ENCODE measurements around the gene ZNRF2. TPM values are rescaled to one million over a fixed set of nuclear protein-coding genes. Genes with fewer than 3 reads are reported as not detected.
"Not testable (repeated sequence)": the region's sequence is repeated elsewhere in the genome, so short reads cannot be mapped to it uniquely, and the experiment has no call there.

ZNRF2 gene
- total and polyA plus RNA-seq, 9 donors, result 3.0 to 24.8 (median 11.5) TPM

DNA sequence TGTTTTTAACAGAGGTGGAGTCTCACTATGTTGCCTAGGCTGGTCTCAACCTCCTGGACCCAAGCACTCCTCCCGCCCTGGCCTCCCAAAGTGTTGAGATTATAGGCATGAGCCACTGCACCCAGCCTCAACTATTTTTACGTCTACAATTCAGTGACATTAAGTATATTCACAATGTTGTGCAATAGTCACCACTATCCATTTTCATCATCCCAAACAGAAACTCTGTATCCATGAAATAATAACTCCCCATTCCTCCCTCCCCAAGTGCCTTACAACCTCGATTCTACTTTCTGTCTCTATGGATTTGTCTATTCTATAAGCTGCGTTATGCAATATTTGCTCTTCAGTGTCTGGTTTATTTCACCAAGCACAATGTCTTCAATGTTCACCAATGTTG, 20.3 kb upstream of the ZNRF2 start:
- TF ChIP-seq EP300 (IDR thresholded peaks at IDR 0.05), result no peak
- TF ChIP-seq POLR2A (IDR thresholded peaks at IDR 0.05), result no peak
- TF ChIP-seq, protein P1, sequence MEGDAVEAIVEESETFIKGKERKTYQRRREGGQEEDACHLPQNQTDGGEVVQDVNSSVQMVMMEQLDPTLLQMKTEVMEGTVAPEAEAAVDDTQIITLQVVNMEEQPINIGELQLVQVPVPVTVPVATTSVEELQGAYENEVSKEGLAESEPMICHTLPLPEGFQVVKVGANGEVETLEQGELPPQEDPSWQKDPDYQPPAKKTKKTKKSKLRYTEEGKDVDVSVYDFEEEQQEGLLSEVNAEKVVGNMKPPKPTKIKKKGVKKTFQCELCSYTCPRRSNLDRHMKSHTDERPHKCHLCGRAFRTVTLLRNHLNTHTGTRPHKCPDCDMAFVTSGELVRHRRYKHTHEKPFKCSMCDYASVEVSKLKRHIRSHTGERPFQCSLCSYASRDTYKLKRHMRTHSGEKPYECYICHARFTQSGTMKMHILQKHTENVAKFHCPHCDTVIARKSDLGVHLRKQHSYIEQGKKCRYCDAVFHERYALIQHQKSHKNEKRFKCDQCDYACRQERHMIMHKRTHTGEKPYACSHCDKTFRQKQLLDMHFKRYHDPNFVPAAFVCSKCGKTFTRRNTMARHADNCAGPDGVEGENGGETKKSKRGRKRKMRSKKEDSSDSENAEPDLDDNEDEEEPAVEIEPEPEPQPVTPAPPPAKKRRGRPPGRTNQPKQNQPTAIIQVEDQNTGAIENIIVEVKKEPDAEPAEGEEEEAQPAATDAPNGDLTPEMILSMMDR (IDR thresholded peaks at IDR 0.05), result no peak
- no peak for DNase-seq
- no peak overlapping the region for H3K27ac ChIP-seq
- no peak overlapping the region for H3K4me3 ChIP-seq
- no peaks in the 10 kb centered on the region for H3K27me3 ChIP-seq
- H3K4me1 ChIP-seq (ENCODE audit: insufficient read depth), result no peaks in the 10 kb centered on the region
- H3K9me3 ChIP-seq, result no peaks in the 10 kb centered on the region
- WGBS, 3 donors, result 90 to 95% (median 91%) methylated on average over 4 of the region's 4 CpGs
- intact Hi-C loops (cut with DNase I), result no loop called here
- no peaks in the 10 kb centered on the region for H3K36me3 ChIP-seq

DNA sequence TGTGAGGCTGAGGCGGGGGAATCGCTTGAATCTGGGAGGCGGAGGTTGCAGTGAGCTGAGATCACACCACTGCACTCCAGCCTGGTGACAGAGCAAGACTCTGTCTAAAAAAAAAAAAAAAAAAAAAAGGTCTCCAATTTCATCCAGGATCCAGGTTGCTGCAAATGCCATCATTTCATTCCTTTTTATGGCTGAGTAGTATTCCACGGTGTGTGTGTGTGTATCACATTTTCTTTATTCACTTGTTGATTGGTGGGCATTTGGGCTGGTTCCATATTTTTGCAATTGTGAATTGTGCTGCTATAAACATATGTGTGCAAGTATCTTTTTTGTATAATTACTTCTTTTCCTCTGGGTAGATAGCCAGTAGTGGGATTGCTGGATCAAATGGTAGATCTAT, 19.2 kb upstream of the ZNRF2 start:
- H3K4me3 ChIP-seq; H3K27me3 ChIP-seq; H3K4me1 ChIP-seq (ENCODE audit: insufficient read depth); intact Hi-C loops (cut with DNase I); DNase-seq; H3K27ac ChIP-seq; H3K36me3 ChIP-seq; H3K9me3 ChIP-seq: not testable (repeated sequence)
- WGBS, 3 donors, result 97 to 99% (median 98%) methylated on average over 4 of the region's 4 CpGs

DNA sequence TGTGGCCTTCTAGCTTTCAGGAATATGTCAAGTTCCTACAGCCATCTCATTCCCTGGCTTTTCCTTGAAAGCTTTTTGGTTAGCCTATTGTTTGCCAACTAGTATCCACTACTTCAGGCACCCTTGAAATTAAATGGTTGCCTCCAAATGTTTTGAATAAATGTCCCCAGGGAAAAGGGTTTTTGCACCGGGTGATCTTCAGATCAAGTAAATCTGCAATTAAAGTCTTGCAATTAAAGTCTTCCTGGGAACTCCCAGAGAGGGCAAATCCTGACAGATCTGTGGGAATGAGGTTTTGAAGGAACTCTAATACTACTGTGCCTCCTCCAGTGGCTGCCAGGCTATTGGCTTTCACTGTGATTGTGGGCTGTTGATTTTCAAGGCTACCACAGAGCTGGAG, 17.7 kb upstream of the ZNRF2 start:
- Histone ChIP-seq H3K36me3 (no peaks in the 10 kb centered on the region), H3K4me3 (no peak overlapping the region), H3K4me1 (ENCODE audit: insufficient read depth) (no peaks in the 10 kb centered on the region), H3K9me3 (no peaks in the 10 kb centered on the region), H3K27me3 (no peaks in the 10 kb centered on the region), H3K27ac (no peak overlapping the region)
- DNase-seq, result no peak
- intact Hi-C loops (cut with DNase I), result no loop called here
- 73 to 79% (median 75%) methylated on average over 1 of the region's 1 CpG for WGBS, 3 donors
- no peak for TF ChIP-seq POLR2A (IDR thresholded peaks at IDR 0.05)
- TF ChIP-seq, protein P1 (IDR thresholded peaks at IDR 0.05), result no peak
- TF ChIP-seq EP300 (IDR thresholded peaks at IDR 0.05), result no peak

DNA sequence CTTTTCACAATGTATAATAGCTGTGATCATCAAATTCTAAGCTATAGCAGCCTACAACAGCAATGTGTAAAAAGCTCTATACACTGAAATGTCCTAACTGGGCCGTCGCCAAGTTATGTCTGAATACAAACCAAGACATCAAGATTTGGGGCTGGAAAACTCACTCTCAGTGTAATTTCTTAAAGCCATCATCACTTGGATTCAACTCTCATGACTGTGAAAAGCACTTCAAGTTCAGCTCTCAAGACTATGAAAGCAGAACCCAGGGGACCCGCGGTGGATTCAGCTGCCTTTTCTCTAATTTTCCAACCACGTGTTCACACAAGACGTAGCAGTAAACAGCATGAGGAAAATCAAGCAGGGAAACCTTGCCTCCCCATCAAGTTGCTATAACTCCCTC, 15.8 kb upstream of the ZNRF2 start:
- Histone ChIP-seq H3K27ac (no peak overlapping the region), H3K4me1 (ENCODE audit: insufficient read depth) (no peaks in the 10 kb centered on the region), H3K36me3 (no peaks in the 10 kb centered on the region), H3K4me3 (no peak overlapping the region), H3K9me3 (no peaks in the 10 kb centered on the region), H3K27me3 (no peaks in the 10 kb centered on the region)
- TF ChIP-seq POLR2A (IDR thresholded peaks at IDR 0.05) (no peak), EP300 (IDR thresholded peaks at IDR 0.05) (no peak)
- TF ChIP-seq, protein P1 (IDR thresholded peaks at IDR 0.05), result no peak
- WGBS, 3 donors, result 84 to 88% (median 87%) methylated on average over 6 of the region's 6 CpGs
- intact Hi-C loops (cut with DNase I), result no loop called here
- DNase-seq, result no peak

DNA sequence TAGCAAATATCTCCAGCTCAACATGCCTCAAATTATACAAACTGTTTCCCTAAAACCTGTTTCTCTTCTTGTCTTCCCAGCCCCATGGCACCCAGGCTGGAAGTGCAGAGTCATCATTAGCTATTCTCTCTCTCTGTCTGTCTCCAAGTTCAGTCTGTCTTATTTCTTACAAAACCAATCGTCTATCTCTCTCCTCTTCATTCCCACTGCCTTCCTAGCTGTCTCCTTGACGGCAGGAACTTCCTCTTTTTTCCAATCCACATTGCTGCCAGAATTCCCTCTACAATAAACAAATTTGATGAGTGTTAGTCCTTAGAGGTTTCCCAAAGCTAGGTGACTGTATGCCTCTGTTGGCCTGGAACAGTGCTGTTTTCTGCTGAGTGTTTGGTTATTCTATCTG, 14.9 kb upstream of the ZNRF2 start:
- no peak for DNase-seq
- Histone ChIP-seq H3K4me1 (ENCODE audit: insufficient read depth) (no peaks in the 10 kb centered on the region), H3K36me3 (no peaks in the 10 kb centered on the region), H3K27me3 (no peaks in the 10 kb centered on the region), H3K9me3 (no peaks in the 10 kb centered on the region), H3K4me3 (no peak overlapping the region), H3K27ac (no peak overlapping the region)
- intact Hi-C loops (cut with DNase I), result no loop called here
- 51 to 60% (median 53%) methylated on average over 2 of the region's 2 CpGs for WGBS, 3 donors
- no peak for TF ChIP-seq POLR2A (IDR thresholded peaks at IDR 0.05)
- TF ChIP-seq, protein P1 (IDR thresholded peaks at IDR 0.05), result no peak
- no peak for TF ChIP-seq EP300 (IDR thresholded peaks at IDR 0.05)

Data from ovary (tissue), 9 donors.